DOHH2 (cell line): ENCODE measurements around the gene ASXL1.

Experiments used
- H3F3A ChIP-seq: fragments of 200-600 bp; sonication (generic), shearing (Covaris generic); 2 replicates; pipeline ENCODE4 v1.6.0; 2016; ENCODE audit warnings: antibody characterized with exemption, mild to moderate bottlenecking; ENCODE audit not compliant: control insufficient read depth, insufficient read depth
- H3K27ac ChIP-seq: fragments of 200-600 bp; sonication (generic); 2 replicates; pipeline ENCODE4 v1.5.1; 2014; ENCODE audit warnings: low read depth, mild to moderate bottlenecking, low read length, moderate library complexity
- H3K27me3 ChIP-seq: fragments of 200-600 bp; sonication (generic); 2 replicates; pipeline ENCODE4 v1.6.1; 2014; ENCODE audit warnings: mild to moderate bottlenecking, low read length, mixed read lengths; ENCODE audit not compliant: control insufficient read depth
- H3K36me3 ChIP-seq: fragments of 200-600 bp; sonication (generic); 2 replicates; pipeline ENCODE4 v1.6.1; 2014; ENCODE audit warnings: mild to moderate bottlenecking, low read length, moderate library complexity, mixed read lengths; ENCODE audit not compliant: control insufficient read depth
- H3K4me1 ChIP-seq: fragments of 200-600 bp; sonication (generic); 2 replicates; pipeline ENCODE4 v1.6.1; 2014; ENCODE audit warnings: mild to moderate bottlenecking, low read length, mixed read lengths; ENCODE audit not compliant: control insufficient read depth
- H3K4me2 ChIP-seq: fragments of 200-600 bp; sonication (generic); 2 replicates; pipeline ENCODE4 v1.6.0; 2014; ENCODE audit warnings: mild to moderate bottlenecking, low read length, moderate library complexity
- H3K4me3 ChIP-seq: fragments of 200-600 bp; sonication (generic); 2 replicates; pipeline ENCODE4 v1.5.1; 2014; ENCODE audit warnings: mild to moderate bottlenecking, low read length, mixed read lengths
- H3K79me2 ChIP-seq: fragments of 200-600 bp; sonication (generic); 2 replicates; pipeline ENCODE4 v1.6.1; 2014; ENCODE audit warnings: mild to moderate bottlenecking, low read length, mixed read lengths; ENCODE audit not compliant: control insufficient read depth
- H3K9me2 ChIP-seq: fragments of 200-600 bp; sonication (generic); replicated peaks from 2 replicates; pipeline ENCODE4 v1.6.1; 2014; ENCODE audit warnings: mild to moderate bottlenecking, low read length, mixed read lengths; ENCODE audit not compliant: control insufficient read depth
- H3K9me3 ChIP-seq: fragments of 200-600 bp; sonication (generic); 2 replicates; pipeline ENCODE4 v1.6.1; 2014; ENCODE audit warnings: antibody characterized with exemption, low read length, mixed read lengths; ENCODE audit not compliant: control insufficient read depth, insufficient read depth
- H4K20me1 ChIP-seq: fragments of 200-600 bp; sonication (generic); 2 replicates; pipeline ENCODE4 v1.6.0; 2014; ENCODE audit warnings: low read depth, mild to moderate bottlenecking, antibody characterized with exemption, low read length, moderate library complexity; ENCODE audit not compliant: control insufficient read depth, insufficient read depth
- EZH2phosphoT487 ChIP-seq: fragments of 200-600 bp; sonication (generic); IDR thresholded peaks from 2 replicates; pipeline ENCODE4 v1.6.1; 2017; ENCODE audit warnings: borderline replicate concordance, mild to moderate bottlenecking, antibody characterized with exemption, low read length, moderate library complexity, mixed read lengths
- TF ChIP-seq, protein P1 (sequence below): fragments of 200-600 bp; sonication (generic); IDR thresholded peaks from one replicate; pipeline ENCODE4 v1.5.1; 2014; ENCODE audit warnings: antibody characterized with exemption, mild to moderate bottlenecking, low read depth, low read length; ENCODE audit not compliant: poor library complexity, severe bottlenecking

The ASXL1 gene

DNA sequence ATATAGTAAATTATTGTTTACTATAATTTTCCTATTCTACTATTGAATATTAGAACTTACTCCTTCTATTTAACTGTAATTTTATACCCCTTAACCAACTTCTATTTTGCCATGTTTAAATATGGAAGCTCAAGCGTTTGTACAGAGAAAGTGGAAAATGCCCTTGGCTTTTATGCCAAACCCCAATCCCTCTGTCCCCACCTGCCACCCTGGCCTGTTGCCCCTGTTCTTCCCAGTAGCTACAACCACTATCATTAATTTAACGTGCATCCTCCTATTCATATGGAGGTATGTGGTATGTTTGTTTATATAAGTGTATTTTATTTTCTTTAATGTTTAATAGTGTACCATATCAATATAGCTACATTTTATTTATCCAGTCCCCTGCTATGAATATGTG is 58.1 kb downstream of the ASXL1 start:
- Histone ChIP-seq H3K36me3 (peaks cover 12% of the 10 kb centered on the region), H3K27me3 (no peaks in the 10 kb centered on the region), H4K20me1 (peaks cover 5% of the 10 kb centered on the region; the same call in 1 of the 2 replicates), H3K79me2 (peaks cover 76% of the 10 kb centered on the region), H3K4me3 (no peak overlapping the region), H3K27ac (no peak overlapping the region), H3K4me2 (no peak overlapping the region), H3K4me1 (peaks cover 19% of the 10 kb centered on the region), H3F3A (0 out of 2 replicates have a peak, but pooled peaks cover 3% of the 10 kb centered on the region), H3K9me3 (no peaks in the 10 kb centered on the region), H3K9me2 (no peaks in the 10 kb centered on the region)
- no peak for TF ChIP-seq EZH2phosphoT487
- TF ChIP-seq, protein P1, sequence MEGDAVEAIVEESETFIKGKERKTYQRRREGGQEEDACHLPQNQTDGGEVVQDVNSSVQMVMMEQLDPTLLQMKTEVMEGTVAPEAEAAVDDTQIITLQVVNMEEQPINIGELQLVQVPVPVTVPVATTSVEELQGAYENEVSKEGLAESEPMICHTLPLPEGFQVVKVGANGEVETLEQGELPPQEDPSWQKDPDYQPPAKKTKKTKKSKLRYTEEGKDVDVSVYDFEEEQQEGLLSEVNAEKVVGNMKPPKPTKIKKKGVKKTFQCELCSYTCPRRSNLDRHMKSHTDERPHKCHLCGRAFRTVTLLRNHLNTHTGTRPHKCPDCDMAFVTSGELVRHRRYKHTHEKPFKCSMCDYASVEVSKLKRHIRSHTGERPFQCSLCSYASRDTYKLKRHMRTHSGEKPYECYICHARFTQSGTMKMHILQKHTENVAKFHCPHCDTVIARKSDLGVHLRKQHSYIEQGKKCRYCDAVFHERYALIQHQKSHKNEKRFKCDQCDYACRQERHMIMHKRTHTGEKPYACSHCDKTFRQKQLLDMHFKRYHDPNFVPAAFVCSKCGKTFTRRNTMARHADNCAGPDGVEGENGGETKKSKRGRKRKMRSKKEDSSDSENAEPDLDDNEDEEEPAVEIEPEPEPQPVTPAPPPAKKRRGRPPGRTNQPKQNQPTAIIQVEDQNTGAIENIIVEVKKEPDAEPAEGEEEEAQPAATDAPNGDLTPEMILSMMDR = no peak

GRCh38 chr20:32418376-32418775 is 60.2 kb downstream of the ASXL1 start:
- no peak for TF ChIP-seq EZH2phosphoT487
- TF ChIP-seq, protein P1 = no peak
- 0 out of 2 replicates have a peak, but pooled peaks cover 2% of the 10 kb centered on the region for H4K20me1 ChIP-seq
- no peaks in the 10 kb centered on the region for H3K4me1 ChIP-seq
- peaks cover 4% of the 10 kb centered on the region for H3K36me3 ChIP-seq
- no peaks in the 10 kb centered on the region for H3K27me3 ChIP-seq
- H3K9me2 ChIP-seq = no peaks in the 10 kb centered on the region
- H3K79me2 ChIP-seq = peaks cover 66% of the 10 kb centered on the region
- no peak overlapping the region for H3K4me3 ChIP-seq
- 0 out of 2 replicates have a peak, but pooled peaks cover 3% of the 10 kb centered on the region for H3F3A ChIP-seq
- H3K27ac ChIP-seq = no peak overlapping the region
- H3K9me3 ChIP-seq = no peaks in the 10 kb centered on the region
- H3K4me2 ChIP-seq = no peak overlapping the region

- H3K36me3 ChIP-seq = peaks cover 3% of the 10 kb centered on the region; the same call in 1 of the 2 replicates
- peaks cover 58% of the 10 kb centered on the region for H3K79me2 ChIP-seq
- H3K27me3 ChIP-seq = no peaks in the 10 kb centered on the region
- H3K4me2 ChIP-seq = no peak overlapping the region
- no peaks in the 10 kb centered on the region for H3K9me2 ChIP-seq
- no peak for TF ChIP-seq EZH2phosphoT487
- TF ChIP-seq, protein P1 = no peak
- no peak overlapping the region for H3K4me3 ChIP-seq
- H3F3A ChIP-seq = 0 out of 2 replicates have a peak, but pooled peaks cover 3% of the 10 kb centered on the region
- 0 out of 2 replicates have a peak, but pooled peaks cover 2% of the 10 kb centered on the region for H4K20me1 ChIP-seq
- H3K27ac ChIP-seq = no peak overlapping the region
- no peaks in the 10 kb centered on the region for H3K9me3 ChIP-seq
- no peaks in the 10 kb centered on the region for H3K4me1 ChIP-seq
Observed at GRCh38 chr20:32421290-32421689, 63.2 kb downstream of the ASXL1 start.
